Activated T-helper 2 cell treated with anti-CD3 and anti-CD28 coated beads, Interferon-gamma antibody, Interleukin-2, Interleukin-4, amounts not matched to agents 10 μg/mL and 5 μg/mL and 100 μg/mL, durations not matched to agents 14 hours and 24 hours and 36 hours (primary cell): ENCODE measurements around the gene CCL24. TPM values are rescaled to one million over a fixed set of nuclear protein-coding genes. Genes with fewer than 3 reads are reported as not detected.
"Not testable (repeated sequence)": the region's sequence is repeated elsewhere in the genome, so short reads cannot be mapped to it uniquely, and the experiment has no call there.

ENCODE experiments used
- DNase-seq: peaks from one replicate; pipeline ENCODE4 v3.0.0; 2021; ENCODE audit warnings: low spot score
- H3K27ac Mint-ChIP-seq: one replicate; pipeline ENCODE4 v1.8.0; 2021; ENCODE audit warnings: mixed read lengths
- H3K27me3 Mint-ChIP-seq: one replicate; pipeline ENCODE4 v1.8.0; 2021; ENCODE audit warnings: low read depth, mixed read lengths
- H3K36me3 Mint-ChIP-seq: one replicate; pipeline ENCODE4 v1.8.0; 2021; ENCODE audit warnings: low read depth, mixed read lengths
- H3K4me1 Mint-ChIP-seq: one replicate; pipeline ENCODE4 v1.8.0; 2021; ENCODE audit warnings: low read depth, mixed read lengths
- H3K4me3 Mint-ChIP-seq: one replicate; pipeline ENCODE4 v1.8.0; 2021; ENCODE audit warnings: low read depth, mild to moderate bottlenecking, moderate library complexity, mixed read lengths
- H3K9me3 Mint-ChIP-seq: one replicate; pipeline ENCODE4 v1.8.0; 2021; ENCODE audit warnings: mixed read lengths
- intact Hi-C: fragments of 100-400 bp; cut with micrococcal nuclease; formaldehyde crosslinking; loops from one replicate; pipeline ENCODE4 v1.15.1; 2023
- total RNA-seq: library from RNA; stranded (reverse); gene quantifications from 2 replicates; pipeline ENCODE4 v1.2.3, GENCODE V29; 2022

CCL24 gene
- total RNA-seq, 1 donor from 2014 or later: not detected

DNA sequence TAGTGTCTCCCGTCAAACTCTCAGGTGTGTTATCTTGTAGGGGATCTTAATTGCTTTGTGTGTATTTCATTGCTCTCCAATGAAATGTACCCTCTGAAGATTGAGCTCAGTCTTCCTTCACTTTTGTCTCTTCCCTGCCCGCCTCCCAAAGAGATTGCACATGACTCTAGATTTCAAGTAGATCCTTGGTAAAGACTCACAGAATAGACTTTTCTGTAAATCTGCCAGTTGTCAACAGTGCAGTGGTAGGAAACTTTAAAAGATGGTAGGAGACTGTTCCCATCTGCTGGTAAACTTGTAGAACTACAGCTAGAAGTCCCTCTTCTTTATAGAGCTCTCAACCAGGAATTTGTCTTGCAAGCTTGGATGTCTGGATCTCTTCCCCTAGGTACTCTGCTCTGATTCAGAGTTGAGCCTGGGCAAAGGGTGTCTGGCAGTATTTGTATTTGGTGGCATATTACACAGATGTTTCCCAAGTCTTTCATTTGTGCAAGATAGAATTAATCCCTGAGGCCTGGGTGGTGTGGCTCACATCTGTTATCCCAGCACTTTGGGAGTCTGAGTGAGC lies 51.2 kb downstream of the CCL24 start:
- Mint-ChIP-seq H3K36me3 (no peaks in the 10 kb centered on the region), H3K27me3 (no peaks in the 10 kb centered on the region)
- intact Hi-C loops: no loop called here

DNA sequence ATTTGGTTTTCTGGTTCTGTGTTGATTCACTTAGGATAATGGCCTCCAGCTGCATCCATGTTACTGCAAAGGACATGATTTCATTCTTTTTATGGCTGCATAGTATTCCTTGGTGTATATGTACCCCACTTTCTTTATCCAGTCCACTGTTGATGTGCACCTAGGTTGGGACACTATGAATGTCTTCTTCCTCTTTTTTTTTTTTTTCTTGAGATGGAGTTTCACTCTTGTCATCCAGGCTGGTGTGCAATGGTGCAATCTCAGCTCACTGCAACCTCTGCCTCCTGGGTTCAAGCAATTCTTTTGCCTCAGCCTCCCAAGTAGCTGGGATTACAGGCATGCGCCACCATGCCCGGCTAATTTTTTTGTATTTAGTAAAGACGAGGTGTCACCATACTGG lies 51.8 kb downstream of the CCL24 start:
- H3K9me3 Mint-ChIP-seq, intact Hi-C loops, H3K36me3 Mint-ChIP-seq, DNase-seq, H3K4me3 Mint-ChIP-seq, H3K27ac Mint-ChIP-seq, H3K27me3 Mint-ChIP-seq, H3K4me1 Mint-ChIP-seq: not testable (repeated sequence)

More for the DNA sequence above, 51.2 kb downstream of the CCL24 start:
- peaks cover 3% of the 10 kb centered on the region for H3K4me1 Mint-ChIP-seq
- DNase-seq: no peak
- no peak overlapping the region for H3K4me3 Mint-ChIP-seq
- H3K9me3 Mint-ChIP-seq: no peaks in the 10 kb centered on the region
- no peak overlapping the region for H3K27ac Mint-ChIP-seq

Other genes starting within 250 kb of the CCL24 start
- 10.6 and 14.8 TPM in 2 replicates for gene HIP1, start 74.9 kb downstream of the CCL24 start, total RNA-seq
- 0.89 TPM in 1 of 2 replicates, not detected in the other for gene CCL26, start 41.6 kb downstream of the CCL24 start, total RNA-seq
- 139 and 143 TPM in 2 replicates for gene RHBDD2, start 65.2 kb upstream of the CCL24 start, total RNA-seq
- gene POR, start 101.3 kb upstream of the CCL24 start, total RNA-seq: 105 and 106 TPM in 2 replicates
- 62.4 and 63.7 TPM in 2 replicates for gene TMEM120A, start 180.8 kb upstream of the CCL24 start, total RNA-seq
- gene STYXL1, start 234.2 kb upstream of the CCL24 start, total RNA-seq: 27.7 and 36.1 TPM in 2 replicates
- 268 and 285 TPM in 2 replicates for gene MDH2, start 234.3 kb upstream of the CCL24 start, total RNA-seq